SK-N-DZ (cell line): ENCODE measurements around the gene PKIB.

ENCODE experiments used
- DNase-seq: peaks from one replicate; pipeline ENCODE4 v3.0.0-alpha.2; 2015; ENCODE audit warnings: low spot score

PKIB gene

DNA sequence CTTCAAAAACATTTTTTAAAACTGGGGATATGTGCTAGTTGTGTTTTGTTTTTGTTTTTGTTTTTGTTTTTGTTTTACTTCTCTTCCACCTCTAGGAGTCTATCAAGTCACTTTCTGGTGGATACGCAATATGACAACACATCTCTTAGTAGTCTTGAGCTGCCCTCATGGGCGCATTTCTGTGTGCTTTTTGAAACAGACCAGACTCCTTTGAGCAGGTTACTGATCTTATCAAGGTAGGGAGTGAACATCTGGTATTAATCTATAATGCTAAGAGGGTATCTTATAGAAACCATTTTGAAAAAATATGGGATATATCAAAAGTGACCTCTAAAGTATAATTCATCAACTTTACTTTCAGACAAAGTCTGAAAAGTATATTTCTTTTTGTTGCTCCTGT lies 56.2 kb downstream of the PKIB start:
- DNase-seq, result peak; percentile 94

DNA sequence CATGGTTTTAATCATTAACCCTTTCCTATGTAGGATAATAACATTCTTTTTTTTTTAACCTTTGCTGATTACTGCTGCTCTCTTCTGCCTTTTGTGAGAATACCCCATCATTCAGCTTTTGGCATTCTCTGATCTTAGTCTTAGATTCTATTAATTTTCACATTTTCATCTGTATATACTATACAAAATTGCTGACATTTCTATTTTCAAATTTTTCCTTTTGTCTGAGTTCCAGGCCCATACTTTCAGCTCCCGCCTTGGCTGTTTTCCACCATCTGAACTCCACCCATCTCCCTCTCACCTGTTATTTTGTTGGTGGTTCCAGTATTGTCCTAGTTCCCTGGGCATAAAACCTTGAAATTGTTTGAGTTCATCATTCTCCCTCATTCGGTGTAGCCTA lies 59.2 kb downstream of the PKIB start:
- no peak for DNase-seq

DNA sequence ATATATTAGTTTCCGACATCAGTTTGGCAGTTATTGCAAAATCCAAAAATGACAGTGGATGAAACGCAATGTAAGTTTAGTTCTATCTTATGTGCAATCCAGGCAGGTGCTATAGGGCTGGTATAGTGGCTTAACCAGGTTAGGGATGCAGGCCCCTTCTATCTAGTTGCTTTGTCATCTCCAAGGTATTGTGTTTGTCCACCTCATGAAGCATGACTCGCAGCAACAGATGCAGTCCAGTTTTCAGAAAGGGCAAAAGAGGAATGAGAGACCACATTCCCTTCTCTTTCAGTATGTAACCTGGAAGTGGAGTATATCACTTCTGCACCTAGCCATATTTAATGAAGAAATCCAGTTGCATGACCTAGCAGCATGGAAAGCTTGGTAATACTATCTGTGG lies 59.7 kb downstream of the PKIB start:
- no peak for DNase-seq

DNA sequence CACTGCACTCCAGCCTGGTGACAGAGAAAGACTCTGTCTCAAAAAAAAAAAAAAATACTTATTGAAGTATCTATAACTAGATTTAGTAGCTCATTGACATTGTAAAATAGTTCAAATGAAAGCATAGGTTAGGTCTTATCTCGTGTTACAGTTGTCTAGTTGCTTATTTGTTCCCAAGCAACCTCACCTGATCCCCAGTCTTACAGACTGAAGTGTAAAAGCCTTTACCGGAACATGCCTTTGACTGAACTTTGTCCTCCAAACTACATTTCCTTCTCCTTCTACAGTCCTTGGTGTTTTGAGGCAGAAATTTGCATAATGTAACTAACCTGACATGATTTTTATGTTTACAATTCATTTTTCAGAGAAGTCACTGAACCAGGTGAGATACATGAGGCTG lies 61.0 kb downstream of the PKIB start:
- DNase-seq, result no peak

DNA sequence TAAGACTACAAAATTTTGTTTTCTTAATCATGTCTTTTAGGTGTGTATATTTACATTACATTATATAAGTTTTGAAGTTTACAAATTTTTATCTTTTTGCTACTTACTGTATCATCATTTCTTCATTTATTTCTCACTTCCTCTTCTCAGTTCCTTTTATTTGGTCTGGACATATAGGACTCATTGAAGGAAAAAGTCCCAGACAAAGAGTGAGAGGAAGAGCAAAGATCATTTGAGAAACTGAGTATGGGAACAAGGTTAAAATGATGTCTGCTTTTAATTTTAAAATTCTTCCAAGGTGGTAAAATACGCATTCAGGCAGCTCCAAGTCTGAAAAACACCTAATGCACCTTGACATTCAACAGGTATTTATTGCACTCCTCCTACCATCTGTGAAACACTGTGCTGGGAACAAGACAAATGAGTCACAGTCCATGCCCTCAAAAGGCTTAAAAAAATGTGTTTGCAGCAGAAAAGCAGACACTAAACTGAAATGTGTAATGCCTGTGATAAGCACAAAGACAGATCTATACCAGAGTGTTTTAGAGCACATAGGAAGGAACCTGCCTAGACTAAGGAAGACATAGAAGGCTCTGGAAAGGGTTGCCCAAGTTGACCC lies 63.2 kb downstream of the PKIB start:
- no peak for DNase-seq

DNA sequence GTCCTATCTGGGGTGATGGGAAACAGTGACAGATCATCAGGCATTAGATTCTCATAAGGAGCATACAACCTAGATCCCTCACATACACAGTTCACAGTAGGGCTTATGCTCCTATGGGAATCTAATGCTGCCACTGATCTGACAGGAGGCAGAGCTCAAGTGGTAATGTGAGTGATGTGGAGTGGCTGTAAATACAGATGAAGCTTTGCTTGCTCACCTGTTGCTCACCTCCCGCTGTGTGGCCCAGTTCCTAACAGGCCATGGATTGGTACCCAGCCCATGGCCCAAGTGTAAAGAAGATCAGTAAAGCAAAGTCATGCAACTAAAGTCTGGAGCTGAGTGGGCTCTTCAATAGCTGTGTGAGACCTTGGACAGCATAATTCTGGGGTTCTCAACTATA lies 65.9 kb downstream of the PKIB start:
- no peak for DNase-seq

DNA sequence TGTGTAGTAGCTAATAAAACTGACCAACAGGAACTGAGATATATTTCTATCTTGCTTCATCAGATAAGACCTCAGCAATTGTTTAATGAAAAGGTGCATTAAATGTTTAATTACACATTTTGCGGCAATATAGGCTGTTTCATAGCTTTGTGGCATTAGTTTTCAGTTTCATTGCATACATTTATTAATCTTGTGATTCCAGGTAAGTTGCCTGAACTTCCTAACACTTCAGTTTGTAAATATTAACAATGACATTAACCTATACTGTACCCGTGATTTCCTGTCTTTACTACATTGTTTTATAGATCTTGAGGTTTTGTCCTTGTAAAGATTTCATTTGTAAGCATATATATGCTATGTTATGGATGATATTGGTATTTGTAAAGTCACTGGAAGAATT lies 66.5 kb downstream of the PKIB start:
- DNase-seq, result no peak

DNA sequence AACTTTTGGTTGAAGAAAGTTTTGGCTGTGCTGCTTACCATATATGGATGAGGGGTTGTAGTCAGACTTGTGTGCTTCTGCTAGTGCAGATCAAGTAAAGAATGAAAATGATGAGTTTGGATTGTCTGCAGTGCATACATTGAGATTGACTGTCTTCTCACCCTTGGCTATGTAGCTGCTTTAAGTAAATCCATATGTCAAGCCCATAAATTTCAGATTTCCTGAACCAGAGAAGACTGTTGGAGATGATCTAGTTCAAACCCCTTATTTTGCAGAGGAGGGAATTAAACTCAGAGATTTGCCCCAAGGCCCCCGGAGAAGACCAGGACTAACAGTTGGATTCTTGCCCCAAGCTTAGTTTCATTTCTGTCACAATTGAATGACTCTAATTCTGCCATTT lies 67.2 kb downstream of the PKIB start:
- no peak for DNase-seq

DNA sequence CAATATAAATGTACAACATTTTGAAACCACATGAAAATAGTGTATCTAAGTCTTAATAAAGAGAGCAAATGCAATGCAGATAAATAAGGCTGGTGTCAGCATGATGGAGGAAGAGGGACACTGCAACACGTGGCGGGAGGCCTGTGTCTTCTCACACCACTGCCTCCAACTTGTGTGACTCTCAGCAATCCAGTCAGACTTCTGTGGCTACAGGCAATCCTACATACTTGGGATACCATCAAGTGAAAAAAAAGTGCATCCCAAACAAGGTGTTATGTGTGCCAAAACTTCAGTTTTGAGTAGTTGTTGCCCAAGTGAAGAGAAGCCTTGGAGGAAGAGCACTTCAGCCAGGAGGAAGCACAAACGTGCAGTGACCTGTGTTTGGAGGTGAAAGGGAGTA lies 68.6 kb downstream of the PKIB start:
- DNase-seq, result no peak

DNA sequence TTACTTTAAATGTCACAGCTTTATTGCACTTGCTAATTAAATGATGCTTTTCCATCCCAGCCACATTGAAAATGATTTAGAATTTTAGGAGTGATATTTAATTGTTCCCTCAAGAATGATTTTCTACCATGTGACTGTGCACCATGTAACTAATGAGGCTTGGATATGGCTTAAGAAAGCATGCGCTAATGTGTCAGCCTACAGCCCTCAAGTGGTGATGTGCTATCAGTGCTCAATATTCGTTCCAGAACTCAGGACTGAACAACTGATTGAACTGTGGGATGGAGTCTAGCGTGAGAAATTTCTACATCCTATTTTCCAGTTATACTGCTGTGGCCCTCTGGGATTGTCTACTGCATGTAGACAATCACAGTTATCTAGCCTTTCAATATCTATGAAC lies 71.5 kb downstream of the PKIB start:
- no peak for DNase-seq

DNA sequence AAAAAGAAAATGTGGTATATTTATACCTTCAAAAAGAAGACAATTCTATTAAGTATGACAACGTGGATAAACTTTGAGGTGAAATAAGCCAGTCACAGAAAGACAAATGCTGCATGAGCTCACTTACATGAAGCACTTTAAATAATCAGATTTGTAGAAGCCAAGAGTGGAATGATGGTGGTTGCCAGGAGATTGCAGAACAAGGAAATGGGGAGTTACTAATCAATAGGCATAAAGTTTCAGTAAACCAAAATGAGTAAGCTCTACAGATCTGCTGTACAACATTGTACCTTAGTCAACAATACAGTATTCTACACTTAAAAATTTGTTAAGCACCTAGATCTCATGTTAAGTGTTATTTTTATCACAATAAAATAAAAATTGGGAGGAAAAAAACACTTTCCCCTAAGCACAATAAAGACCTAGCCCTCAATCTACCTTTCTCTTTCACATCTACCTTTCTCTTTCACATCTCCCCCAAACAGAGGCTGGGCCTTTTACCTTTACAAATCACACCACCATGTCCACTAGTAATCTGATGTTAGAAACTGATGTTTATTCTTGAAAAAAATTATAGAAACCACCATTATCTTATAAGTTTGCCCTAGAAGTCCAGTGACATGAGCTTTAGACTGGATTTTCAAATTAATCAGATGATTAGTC lies 73.9 kb downstream of the PKIB start:
- DNase-seq, result no peak

DNA sequence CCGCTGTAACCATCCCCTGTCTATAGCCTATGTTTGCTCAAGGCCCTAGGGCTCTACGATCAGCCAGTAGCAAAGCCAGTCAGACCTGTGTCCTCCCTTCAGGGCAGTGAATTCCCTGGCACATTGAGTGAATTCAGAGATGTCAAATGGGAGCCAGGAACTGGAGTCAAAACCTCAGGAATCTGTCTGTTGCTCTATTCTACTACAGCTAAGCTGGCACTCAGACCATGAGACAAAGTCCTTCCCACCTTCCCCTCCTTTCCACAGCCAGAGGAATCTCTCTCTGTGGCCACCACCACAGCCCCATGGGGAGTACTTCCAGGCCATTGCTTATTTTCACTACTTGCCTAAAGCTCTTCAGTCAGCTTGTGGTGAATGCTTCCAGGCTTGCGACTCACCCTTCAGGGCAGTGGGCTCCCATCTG lies 82.0 kb downstream of the PKIB start:
- no peak for DNase-seq

DNA sequence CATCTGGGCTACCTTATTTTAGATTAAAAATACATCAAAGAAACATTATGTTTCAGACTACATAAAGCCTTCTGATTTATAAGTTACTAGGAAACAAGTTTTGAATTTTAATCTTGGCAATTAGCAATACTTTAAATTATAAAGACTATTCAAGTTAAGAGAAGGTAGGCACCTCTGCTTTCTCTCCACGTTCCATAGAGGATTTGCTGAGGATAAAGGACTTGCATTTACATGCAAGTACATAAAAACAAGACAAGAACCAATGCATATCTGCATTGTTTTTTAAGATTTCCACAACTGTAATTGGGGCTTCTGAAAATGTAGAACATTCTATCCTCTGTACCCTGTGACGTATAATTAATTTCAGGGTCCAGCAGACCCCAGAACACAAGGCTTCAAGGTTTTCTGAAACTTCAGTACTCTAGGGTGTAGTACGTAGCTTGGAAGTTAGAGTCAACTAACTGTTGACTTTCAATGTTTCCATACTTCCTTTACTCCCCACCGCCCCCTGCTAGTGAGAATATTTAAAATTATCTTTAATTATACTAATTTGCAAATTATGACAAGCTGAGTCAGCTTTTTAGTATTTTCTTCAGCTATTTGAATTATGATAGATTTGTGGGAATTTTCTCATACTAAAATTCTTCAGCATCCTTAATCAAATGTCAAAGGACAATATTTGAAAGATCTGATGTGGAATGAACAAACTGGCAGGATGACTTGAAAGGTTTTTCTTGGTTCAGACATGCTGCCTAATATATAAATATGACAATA lies 82.8 kb downstream of the PKIB start:
- no peak for DNase-seq

DNA sequence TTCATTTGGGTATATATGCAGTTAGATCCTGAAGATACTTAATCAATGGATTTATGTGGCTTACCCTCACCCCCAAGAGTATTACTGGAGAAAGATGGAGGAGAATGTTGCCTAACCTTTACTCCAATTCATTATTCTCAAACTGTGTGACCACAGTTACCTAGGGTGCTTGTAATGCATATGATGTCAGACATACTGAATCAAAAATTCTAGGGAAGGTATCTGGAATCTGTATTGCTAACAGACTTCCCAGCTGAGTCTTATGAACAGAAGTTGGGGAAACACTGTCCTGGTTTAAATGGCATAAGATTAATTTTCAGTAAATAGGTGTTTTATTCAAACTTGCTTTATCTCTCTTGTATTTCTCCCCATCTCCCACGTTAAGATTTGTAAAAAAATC lies 83.9 kb downstream of the PKIB start:
- DNase-seq, result no peak

DNA sequence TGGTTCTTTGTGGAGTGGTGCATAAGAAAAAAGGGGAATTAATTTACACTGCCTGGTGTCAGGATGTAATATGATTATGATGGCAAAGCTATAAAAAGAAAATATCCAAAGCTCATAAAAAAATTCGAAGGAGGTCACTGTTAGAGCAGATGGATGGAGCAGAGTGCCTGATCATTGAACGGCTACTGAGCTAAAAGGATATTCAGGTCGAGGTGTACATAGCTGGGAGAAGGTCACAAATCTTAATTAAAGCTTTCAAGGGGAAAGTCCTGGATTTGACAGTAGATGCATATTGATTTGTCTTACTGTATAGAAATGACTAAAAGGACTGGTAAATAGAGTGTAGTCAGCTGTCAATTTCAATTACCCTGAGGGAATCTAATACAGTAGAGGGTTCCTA lies 84.4 kb downstream of the PKIB start:
- DNase-seq, result no peak

DNA sequence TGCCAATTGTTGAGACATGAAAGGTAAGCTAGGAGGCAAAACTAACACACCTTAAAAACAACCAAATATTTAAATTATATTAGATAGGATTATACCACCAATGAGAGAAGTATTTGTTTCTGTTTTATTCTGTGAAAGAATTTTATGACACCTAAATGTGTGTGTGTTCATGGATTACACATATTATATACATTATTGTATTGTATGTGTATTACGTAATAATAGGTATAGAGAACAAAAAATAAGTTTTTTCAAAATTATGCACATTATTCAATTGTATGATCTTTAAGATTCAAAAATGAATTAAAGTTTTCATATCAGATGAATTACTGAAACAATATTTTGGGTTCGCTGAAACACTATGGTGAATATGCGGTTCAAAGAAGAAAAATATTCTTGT lies 85.0 kb downstream of the PKIB start:
- DNase-seq, result no peak

DNA sequence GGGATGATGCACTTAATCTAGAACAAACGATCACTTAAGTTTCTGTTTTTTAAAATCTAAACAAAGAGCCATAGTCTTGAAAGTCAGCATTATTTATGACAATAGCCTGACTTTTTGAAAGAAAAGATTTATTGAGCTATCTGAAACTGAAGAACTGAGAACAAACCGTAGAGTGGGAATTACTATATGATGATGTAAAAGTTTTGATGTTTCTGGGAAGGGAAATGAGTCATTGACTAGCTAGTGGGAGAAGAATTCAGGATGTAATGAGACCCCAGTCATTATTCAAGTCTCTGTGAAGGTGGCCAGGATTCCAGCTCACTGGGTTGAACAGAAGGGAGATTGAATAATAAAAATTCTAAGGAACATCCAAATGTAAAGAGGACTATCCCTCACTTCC lies 85.9 kb downstream of the PKIB start:
- no peak for DNase-seq

DNA sequence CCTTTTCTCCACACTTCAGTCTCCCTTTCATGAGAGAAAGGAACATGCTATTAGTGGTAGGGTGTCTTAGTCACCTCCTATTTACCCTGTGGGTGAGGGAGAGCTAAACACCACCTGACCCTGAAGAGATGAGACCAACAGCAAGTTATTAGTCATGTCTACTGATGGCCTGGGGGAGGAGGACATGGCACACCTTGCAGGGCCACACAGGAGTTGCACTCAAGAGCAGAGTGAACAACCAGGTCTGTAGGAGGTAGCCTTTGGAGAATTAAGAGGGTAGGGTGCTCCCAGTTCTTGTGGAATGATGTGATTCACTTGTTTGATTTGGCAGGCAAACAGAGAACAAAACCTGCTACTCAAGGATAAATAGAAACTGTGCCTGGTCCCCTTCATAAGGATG lies 86.6 kb downstream of the PKIB start:
- DNase-seq, result no peak

DNA sequence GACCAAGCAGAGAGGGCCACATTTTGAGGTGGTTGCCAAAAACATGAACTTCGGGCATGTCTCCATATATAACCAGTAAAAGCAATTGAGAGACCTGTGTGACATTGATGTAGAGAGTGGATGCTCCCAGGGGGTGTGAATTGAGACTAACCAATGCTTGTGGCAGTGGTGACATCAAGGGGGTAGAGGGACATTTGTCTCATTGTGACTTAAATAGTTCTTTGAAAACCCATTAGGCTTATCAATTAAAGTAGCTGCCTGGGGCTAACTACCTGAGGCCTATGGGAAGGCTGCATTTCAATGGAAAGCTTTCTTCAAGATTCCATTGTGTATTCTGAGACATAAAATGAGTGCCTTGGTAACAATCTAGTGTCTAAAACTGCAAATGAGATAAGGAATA lies 87.3 kb downstream of the PKIB start:
- no peak for DNase-seq

DNA sequence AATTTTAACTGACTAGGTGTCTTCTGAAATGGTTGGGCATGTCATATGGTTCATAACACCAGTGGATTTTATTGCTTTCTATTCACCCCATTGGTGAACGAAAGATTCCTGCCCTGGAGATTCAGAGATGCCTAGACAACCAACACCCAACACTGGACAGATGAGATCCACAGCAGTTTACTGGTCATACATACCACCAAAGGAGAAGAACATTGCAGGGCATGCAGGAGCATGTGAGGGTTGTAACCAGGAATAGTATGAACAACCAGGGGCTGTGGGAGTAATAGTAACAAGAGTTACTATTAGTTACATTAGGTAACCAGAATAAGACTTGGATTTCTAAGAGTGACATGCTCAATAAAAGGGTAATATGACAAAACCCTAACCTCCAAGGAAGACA lies 91.5 kb downstream of the PKIB start:
- DNase-seq, result no peak

DNA sequence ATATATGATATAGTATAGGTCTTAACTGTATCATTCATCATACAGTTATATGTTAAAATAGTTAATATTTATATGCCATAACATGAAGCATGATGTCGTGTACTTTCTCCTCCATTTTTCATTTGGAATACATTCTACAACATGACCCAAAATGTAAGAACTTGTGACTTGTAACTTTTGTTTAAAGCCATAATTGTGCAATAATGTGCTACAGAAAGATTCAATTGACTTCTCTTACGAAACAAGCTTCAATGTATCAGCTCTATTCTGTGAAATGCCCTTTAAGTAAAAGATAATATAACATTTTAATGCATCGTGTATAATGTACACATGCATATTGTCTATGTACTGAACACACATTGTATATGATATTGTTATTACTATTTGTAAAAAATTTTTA lies 92.6 kb downstream of the PKIB start:
- no peak for DNase-seq

DNA sequence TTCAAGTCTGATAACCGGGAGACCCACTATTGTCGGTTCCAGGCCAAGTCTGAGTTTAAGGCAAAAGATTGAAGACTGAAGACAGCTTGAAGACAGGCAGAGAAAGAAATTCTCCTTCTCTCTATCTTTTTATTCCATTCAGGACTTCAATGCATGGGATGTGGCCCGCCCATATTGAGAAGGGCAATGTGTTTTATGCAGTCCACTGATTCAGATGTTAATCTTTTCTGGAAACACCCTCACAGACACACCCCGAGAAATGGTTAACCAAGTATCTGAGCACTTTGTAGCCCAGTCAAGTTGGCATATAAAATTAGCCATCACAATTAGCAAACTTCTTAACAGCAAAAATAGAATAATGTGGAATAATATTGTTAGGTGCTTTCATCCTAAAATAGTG lies 93.9 kb downstream of the PKIB start:
- no peak for DNase-seq

DNA sequence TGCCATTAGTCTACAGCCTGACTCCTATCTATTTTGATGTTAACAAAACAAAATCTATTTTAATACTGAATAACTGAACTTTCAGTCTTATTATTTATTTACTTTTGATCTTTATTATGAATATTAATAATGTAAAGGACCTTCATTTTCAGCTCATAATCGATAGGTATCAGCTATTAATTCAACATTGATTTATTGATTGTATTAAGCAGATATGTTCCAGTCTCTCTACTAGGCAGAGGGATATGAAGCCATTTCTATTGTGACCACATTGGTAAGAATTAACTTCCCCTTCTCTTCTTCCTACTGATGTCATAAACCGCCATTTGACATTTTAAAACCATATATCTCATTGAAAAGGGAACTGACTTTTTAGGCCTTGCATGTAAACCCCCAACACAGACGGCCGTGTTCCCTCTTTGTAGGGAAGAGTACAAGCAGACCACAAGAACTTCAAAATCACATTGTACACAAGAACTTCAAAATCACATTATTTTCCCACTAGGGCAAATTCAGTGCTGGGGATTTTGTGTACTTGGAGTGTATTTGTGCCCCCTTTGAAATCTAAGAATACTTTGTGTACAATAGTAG lies 99.8 kb downstream of the PKIB start:
- DNase-seq, result no peak
